HEK293 (cell line): ENCODE measurements around the gene TFB2M.

Experiments
- CTCF ChIA-PET: fragments of 350-600 bp; formaldehyde crosslinking; extraction: SDS; loops from one replicate; lab custom pipeline; 2021; ENCODE audit warnings: antibody characterized with exemption; lab: Yijun Ruan, JAX
- POLR2A ChIA-PET: fragments of 300-600 bp; formaldehyde crosslinking; extraction: SDS; loops from one replicate; lab custom pipeline; 2020; ENCODE audit warnings: antibody characterized with exemption, inconsistent platforms; lab: Yijun Ruan, JAX
- H3K27ac ChIP-seq: fragments of 200-500 bp; sonication (Bioruptor generic); 2 replicates; pipeline ENCODE4 v1.5.1; 2014; ENCODE audit warnings: low read depth, low read length, control low read depth, inconsistent platforms; ENCODE audit errors: extremely low read depth
- H3K36me3 ChIP-seq, 2 experiments: fragments of 200-500 bp in 1 of 2; sonication (Bioruptor generic) in 1 of 2; 1 replicate in 1 of 2; 2 replicates in 1 of 2; pipeline ENCODE4 v1.5.1; 2014 to 2017; ENCODE audit warnings: inconsistent platforms in 2 of 2, low read length in 2 of 2; ENCODE audit not compliant: control insufficient read depth in 2 of 2, insufficient read depth in 1 of 2
- H3K4me1 ChIP-seq: fragments of 200-500 bp; sonication (Bioruptor generic); 2 replicates; pipeline ENCODE4 v1.5.1; 2014; ENCODE audit warnings: mild to moderate bottlenecking, low read length, inconsistent platforms; ENCODE audit not compliant: control insufficient read depth, insufficient read depth
- H3K4me3 ChIP-seq: 2 replicates; pipeline ENCODE4 v1.5.1; 2011; ENCODE audit warnings: low read depth, mild to moderate bottlenecking, control low read depth, low read length, moderate library complexity
- H3K9me3 ChIP-seq: fragments of 200-500 bp; sonication (Bioruptor generic); 2 replicates; pipeline ENCODE4 v1.5.1; 2014; ENCODE audit warnings: low read depth, low read length, inconsistent platforms; ENCODE audit not compliant: control insufficient read depth, insufficient read depth
- ATF2 ChIP-seq: fragments of 450-650 bp; formaldehyde crosslinking; IDR thresholded peaks from 2 replicates; pipeline ENCODE4 v1.5.1; 2016; ENCODE audit warnings: missing biosample characterization, missing genetic modification characterization, low read depth
- ELK4 ChIP-seq: IDR thresholded peaks from 2 replicates; pipeline ENCODE4 v1.6.1; 2011; ENCODE audit warnings: mild to moderate bottlenecking, low read depth, low read length, borderline replicate concordance
- HOXD13 ChIP-seq: sonication (generic); formaldehyde crosslinking; IDR thresholded peaks from 2 replicates; pipeline ENCODE4 v1.8.0; 2022; ENCODE audit warnings: missing genetic modification reagents, borderline replicate concordance
- KLF17 ChIP-seq: fragments of 450-650 bp; formaldehyde crosslinking; IDR thresholded peaks from 2 replicates; pipeline ENCODE4 v1.5.1; 2016; ENCODE audit warnings: missing biosample characterization, missing genetic modification characterization
- OVOL3 ChIP-seq: fragments of 450-650 bp; formaldehyde crosslinking; IDR thresholded peaks from 2 replicates; pipeline ENCODE4 v1.5.1; 2016; ENCODE audit warnings: missing biosample characterization, missing genetic modification characterization
- RBAK ChIP-seq: fragments of 450-650 bp; formaldehyde crosslinking; IDR thresholded peaks from 2 replicates; pipeline ENCODE4 v1.5.1; 2016; ENCODE audit warnings: missing biosample characterization, missing genetic modification characterization
- SCRT1 ChIP-seq: fragments of 450-650 bp; formaldehyde crosslinking; IDR thresholded peaks from 2 replicates; pipeline ENCODE4 v1.5.1; 2016; ENCODE audit warnings: missing biosample characterization, missing genetic modification characterization, borderline replicate concordance
- YY2 ChIP-seq: fragments of 450-650 bp; formaldehyde crosslinking; IDR thresholded peaks from 2 replicates; pipeline ENCODE4 v1.5.1; 2016; ENCODE audit warnings: missing biosample characterization, missing genetic modification characterization
- ZBTB21 ChIP-seq: fragments of 450-650 bp; formaldehyde crosslinking; IDR thresholded peaks from 2 replicates; pipeline ENCODE4 v1.5.1; 2017; ENCODE audit warnings: missing biosample characterization, missing genetic modification characterization
- ZBTB6 ChIP-seq: fragments of 450-650 bp; formaldehyde crosslinking; IDR thresholded peaks from 2 replicates; pipeline ENCODE4 v1.5.1; 2017; ENCODE audit warnings: missing biosample characterization, missing genetic modification characterization
- ZNF140 ChIP-seq: fragments of 450-650 bp; formaldehyde crosslinking; IDR thresholded peaks from 2 replicates; pipeline ENCODE4 v1.5.1; 2016; ENCODE audit warnings: missing biosample characterization, missing genetic modification characterization
- ZNF19 ChIP-seq: fragments of 450-650 bp; formaldehyde crosslinking; IDR thresholded peaks from 2 replicates; pipeline ENCODE4; 2016; ENCODE audit warnings: missing biosample characterization, missing genetic modification characterization, low read depth
- ZNF23 ChIP-seq: fragments of 450-650 bp; formaldehyde crosslinking; IDR thresholded peaks from 2 replicates; pipeline ENCODE4 v1.5.1; 2016; ENCODE audit warnings: missing biosample characterization, missing genetic modification characterization, borderline replicate concordance
- ZNF324 ChIP-seq: fragments of 450-650 bp; formaldehyde crosslinking; IDR thresholded peaks from 2 replicates; pipeline ENCODE4 v1.5.1; 2016; ENCODE audit warnings: missing biosample characterization, missing genetic modification characterization
- ZNF350 ChIP-seq: fragments of 450-650 bp; formaldehyde crosslinking; IDR thresholded peaks from 2 replicates; pipeline ENCODE4 v1.5.0; 2017; ENCODE audit warnings: missing biosample characterization, mild to moderate bottlenecking, missing genetic modification characterization
- ZNF449 ChIP-seq: fragments of 450-650 bp; formaldehyde crosslinking; IDR thresholded peaks from 2 replicates; pipeline ENCODE4 v1.5.1; 2017; ENCODE audit warnings: missing biosample characterization, mild to moderate bottlenecking, missing genetic modification characterization, moderate library complexity
- ZNF555 ChIP-seq: fragments of 450-650 bp; formaldehyde crosslinking; conservative IDR thresholded peaks from 2 replicates; pipeline ENCODE4 v1.5.1; 2017; ENCODE audit warnings: missing biosample characterization, mild to moderate bottlenecking, missing genetic modification characterization, inconsistent platforms
- ZNF629 ChIP-seq: fragments of 450-650 bp; formaldehyde crosslinking; IDR thresholded peaks from 2 replicates; pipeline ENCODE4 v1.5.1; 2017; ENCODE audit warnings: missing biosample characterization, missing genetic modification characterization
- ZNF660 ChIP-seq: fragments of 450-650 bp; IDR thresholded peaks from 2 replicates; pipeline ENCODE4 v1.5.1; 2018; ENCODE audit warnings: missing biosample characterization, mild to moderate bottlenecking, missing genetic modification characterization
- ZNF704 ChIP-seq: fragments of 450-650 bp; formaldehyde crosslinking; IDR thresholded peaks from 2 replicates; pipeline ENCODE4 v1.5.1; 2016; ENCODE audit warnings: missing biosample characterization, missing genetic modification characterization
- ZNF776 ChIP-seq: fragments of 450-650 bp; formaldehyde crosslinking; IDR thresholded peaks from 2 replicates; pipeline ENCODE4 v1.5.0; 2017; ENCODE audit warnings: missing biosample characterization, missing genetic modification characterization, borderline replicate concordance
- ZNF785 ChIP-seq: fragments of 450-650 bp; formaldehyde crosslinking; IDR thresholded peaks from 2 replicates; pipeline ENCODE4 v1.5.1; 2016; ENCODE audit warnings: missing biosample characterization, missing genetic modification characterization
- ZSCAN4 ChIP-seq: fragments of 450-650 bp; formaldehyde crosslinking; IDR thresholded peaks from 2 replicates; pipeline ENCODE4 v1.5.1; 2017; ENCODE audit warnings: missing biosample characterization, missing genetic modification characterization

TFB2M gene

GRCh38 chr1:246587606-246588005 lies 21.5 kb upstream of the TFB2M start:
- Histone ChIP-seq H3K9me3 (no peaks in the 10 kb centered on the region), H3K36me3 (peaks cover 0 to 3% of the 10 kb centered on the region in 2 experiments; a peak in 1 of 3 replicates), H3K4me3 (no peak overlapping the region), H3K27ac (no peak overlapping the region), H3K4me1 (no peaks in the 10 kb centered on the region)
- ChIA-PET POLR2A (no interaction called here), CTCF (no interaction called here)
- TF ChIP-seq ZNF776 (tag by site-specific recombination) (no peak), HOXD13 (CRISPR knock-in tag) (no peak), ZNF449 (tag by site-specific recombination) (no peak), ZNF660 (tag by site-specific recombination) (no peak), ZNF23 (tag by site-specific recombination) (no peak), KLF17 (tag by site-specific recombination) (no peak), OVOL3 (no peak), ZSCAN4 (no peak), RBAK (no peak), ZNF555 (no peak), ZNF350 (no peak), ZBTB6 (tag by site-specific recombination) (no peak), ZNF629 (no peak), YY2 (no peak), ELK4 (no peak), ZNF704 (tag by site-specific recombination) (no peak), ZNF785 (no peak)

- Histone ChIP-seq H3K4me3 (no peak overlapping the region), H3K27ac (no peak overlapping the region), H3K9me3 (no peaks in the 10 kb centered on the region), H3K4me1 (no peaks in the 10 kb centered on the region), H3K36me3 (peaks cover 0 to 3% of the 10 kb centered on the region in 2 experiments; a peak in 1 of 3 replicates)
- TF ChIP-seq ZBTB21 (tag by site-specific recombination) (no peak), SCRT1 (no peak), ZNF19 (no peak), ATF2 (no peak), ZBTB6 (tag by site-specific recombination) (no peak), ZNF324 (no peak), ZNF140 (tag by site-specific recombination) (no peak)
- ChIA-PET CTCF (no interaction called here), POLR2A (no interaction called here)
Measured at GRCh38 chr1:246587032-246587431, 21.0 kb upstream of the TFB2M start.
